ENCODE data around the gene ELF1.

DNA sequence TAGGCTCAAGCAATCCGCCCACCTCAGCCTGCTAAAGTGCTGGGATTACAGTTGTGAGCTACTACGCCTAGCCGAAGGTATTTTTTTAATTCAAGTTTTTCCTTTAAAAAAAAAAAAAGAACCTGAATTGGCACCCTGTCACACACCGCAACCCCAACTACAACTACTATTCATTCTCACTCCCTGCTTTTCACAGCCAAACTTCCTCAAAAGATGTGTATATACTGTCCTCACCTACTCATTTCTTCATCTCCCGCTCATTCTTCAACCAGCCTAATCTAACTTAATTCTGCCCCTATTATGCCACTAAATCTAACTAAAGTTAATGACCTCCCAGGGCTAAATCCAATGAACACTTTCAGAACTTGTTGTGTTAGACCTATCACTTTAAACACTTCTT, 29.5 kb upstream of the ELF1 start:
- TF ChIP-seq POLR2A (IDR thresholded peaks at IDR 0.05; ENCODE audit: low read length) (no peak), REST (IDR thresholded peaks at IDR 0.05) (no peak), RAD21 (conservative IDR thresholded peaks at IDR 0.05 in 1 of 2, IDR thresholded peaks at IDR 0.05 in 1 of 2) (no peak), BHLHE40 (IDR thresholded peaks at IDR 0.05; ENCODE audit: low read depth, low read length) (no peak), CTCF (IDR thresholded peaks at IDR 0.05) (no peak), JUNB (IDR thresholded peaks at IDR 0.05) (no peak)
